ENCODE measurements around the gene REG4.

GRCh38 chr1:119752592-119752991 lies 58.7 kb downstream of the REG4 start:
- TF ChIP-seq CTCF (IDR thresholded peaks at IDR 0.05) (no peak), EZH2 (IDR thresholded peaks at IDR 0.05; ENCODE audit: borderline replicate concordance, insufficient read depth, low read depth, low read length, poor library complexity, severe bottlenecking) (no peak)

All from B cell (primary cell).